Transverse colon (tissue), 4 donors: ENCODE measurements around the gene SCRN2. TPM values are rescaled to one million over a fixed set of nuclear protein-coding genes. Genes with fewer than 3 reads are reported as not detected.

Experiments used
- DNase-seq: peaks from one replicate; pipeline ENCODE4 v3.0.0-alpha.2; 2019
- H3K27ac ChIP-seq, 4 donors: fragments of 200-600 bp; sonication (generic); 2 replicates each; pipeline ENCODE4 v1.5.1; 2016 to 2018; ENCODE audit warnings: inconsistent platforms in 4 of 4
- H3K27me3 ChIP-seq: fragments of 200-600 bp; sonication (generic); 2 replicates; pipeline ENCODE4 v1.5.1; 2017; ENCODE audit warnings: inconsistent platforms
- H3K36me3 ChIP-seq, 4 donors: fragments of 200-600 bp; sonication (generic); 2 replicates each; pipeline ENCODE4 v1.5.1; 2017 to 2019; ENCODE audit warnings: inconsistent platforms in 4 of 4
- H3K4me1 ChIP-seq, 4 donors: fragments of 200-600 bp; sonication (generic); 2 replicates each; pipeline ENCODE4 v1.5.1; 2017 to 2020; ENCODE audit warnings: inconsistent platforms in 4 of 4
- H3K4me3 ChIP-seq, 4 donors: fragments of 200-600 bp; sonication (generic); 1 replicate in 1 of 4; 2 replicates in 3 of 4; pipeline versions ENCODE4 v1.5.1 to v1.6.1; 2017 to 2019; ENCODE audit warnings: inconsistent platforms in 4 of 4
- H3K9me3 ChIP-seq, 2 donors: fragments of 200-600 bp; sonication (generic); 2 replicates each; pipeline ENCODE4 v1.5.1; 2017 to 2019; ENCODE audit warnings: inconsistent platforms in 2 of 2
- CTCF ChIP-seq, 5 experiments: fragments of 200-600 bp in 3 of 5; fragments of 450-650 bp in 2 of 5; sonication (generic) in 3 of 5; IDR thresholded peaks; 1 replicate in 2 of 5; 2 replicates in 3 of 5; pipeline ENCODE4 v1.5.1; 2016 to 2017; ENCODE audit warnings: antibody characterized with exemption in 5 of 5, inconsistent platforms in 3 of 5, mild to moderate bottlenecking in 2 of 5, moderate library complexity in 1 of 5
- EP300 ChIP-seq: sonication (generic); formaldehyde crosslinking; IDR thresholded peaks from one replicate; pipeline ENCODE4 v1.6.1; 2017; ENCODE audit warnings: antibody characterized with exemption, low read depth
- POLR2A ChIP-seq: fragments of 450-650 bp; IDR thresholded peaks from one replicate; pipeline ENCODE4 v1.6.1; 2016; ENCODE audit warnings: antibody characterized with exemption, mild to moderate bottlenecking, moderate library complexity
- POLR2AphosphoS5 ChIP-seq, 3 donors: sonication (generic); formaldehyde crosslinking; IDR thresholded peaks; one replicate each; pipeline ENCODE4 v1.6.1; 2016; ENCODE audit warnings: antibody characterized with exemption in 3 of 3
- WGBS, 2 donors: methylation state at CpG; one replicate each; pipeline ENCODE4 v1.1.5; 2018; ENCODE audit warnings: low coverage in 1 of 2; 5-methylcytosine and 5-hydroxymethylcytosine counted together
- in situ Hi-C, 4 donors: fragments of 200-750 bp; cut with MboI; loops; one replicate each; pipeline versions ENCODE4 v1.15.0 to v1.15.1; 2017; ENCODE audit warnings: low sequenced_read_pairs in 3 of 4, low pct_ligation_motif_present in 1 of 4, low pct_unique_long_range_greater_than_20kb in 1 of 4
- intact Hi-C: fragments of 100-400 bp; cut with DNase I; formaldehyde crosslinking; loops from one replicate; pipeline ENCODE4 v1.15.1; 2023; ENCODE audit warnings: low total_unique reads
- total RNA-seq, 4 donors: library from RNA; depleted of rRNA; stranded (reverse); fragments of >200 nt; gene quantifications; one replicate each; pipeline ENCODE4 v1.1.0, GENCODE V29; 2016

The SCRN2 gene
- total RNA-seq, 4 donors from 2014 or later: 37.8 to 164 (median 89.7) TPM

- in situ Hi-C loops (loop anchor here in 1 of 4 donors (25.0 kb wide), 1 partner anchor 125 kb away; the partner anchor contains the start of genes CDK5RAP3 and PRR15L), intact Hi-C loops (no loop called here)
- H3K9me3 ChIP-seq: no peaks in the 10 kb centered on the region
- 84% methylated on average over 13 of the region's 13 CpGs; no CpG with 5 or more reads in 1 of the 2 donors for WGBS, 2 donors
- H3K4me3 ChIP-seq: no peak overlapping the region
- peaks cover 8 to 26% (median 23%) of the 10 kb centered on the region in 4 donors for H3K4me1 ChIP-seq
- DNase-seq: no peak
- no peak overlapping the region for H3K27ac ChIP-seq
- no peaks in the 10 kb centered on the region for H3K36me3 ChIP-seq
- H3K27me3 ChIP-seq: no peaks in the 10 kb centered on the region
- TF ChIP-seq POLR2A (no peak), EP300 (no peak), CTCF (IDR thresholded peaks at IDR 0.05) (no peak), POLR2AphosphoS5 (IDR thresholded peaks at IDR 0.05) (no peak)
Observed at GRCh38 chr17:47837401-47838039, 3.6 kb downstream of the SCRN2 start.

GRCh38 chr17:47836601-47837000, 4.5 kb downstream of the SCRN2 start:
- no peak overlapping the region for H3K27ac ChIP-seq

GRCh38 chr17:47834756-47835155, 6.3 kb downstream of the SCRN2 start:
- Histone ChIP-seq H3K36me3 (no peaks in the 10 kb centered on the region), H3K27ac (no peak overlapping the region), H3K9me3 (no peaks in the 10 kb centered on the region), H3K4me1 (peaks cover 16 to 23% (median 19%) of the 10 kb centered on the region in 4 donors), H3K27me3 (no peaks in the 10 kb centered on the region), H3K4me3 (no peak overlapping the region)
- TF ChIP-seq CTCF (IDR thresholded peaks at IDR 0.05) (no peak), EP300 (no peak), POLR2AphosphoS5 (IDR thresholded peaks at IDR 0.05) (no peak), POLR2A (no peak)
- DNase-seq: no peak
- in situ Hi-C loops: loop anchor here in 1 of 4 donors (25.0 kb wide), 1 partner anchor 128 kb away; the partner anchor contains the start of genes CDK5RAP3 and PRR15L
- intact Hi-C loops: no loop called here
- 62% methylated on average over 5 of the region's 5 CpGs for WGBS, 2 donors

More at GRCh38 chr17:47836601-47837000, 4.5 kb downstream of the SCRN2 start:
- Histone ChIP-seq H3K27me3 (no peaks in the 10 kb centered on the region), H3K4me3 (no peak overlapping the region), H3K9me3 (no peaks in the 10 kb centered on the region), H3K36me3 (no peaks in the 10 kb centered on the region), H3K4me1 (peaks cover 12 to 23% (median 20%) of the 10 kb centered on the region in 4 donors)
- intact Hi-C loops (no loop called here), in situ Hi-C loops (loop anchor here in 1 of 4 donors (25.0 kb wide), 1 partner anchor 126 kb away; the partner anchor contains the start of genes CDK5RAP3 and PRR15L)
- TF ChIP-seq EP300: no peak
- no peak for TF ChIP-seq CTCF (IDR thresholded peaks at IDR 0.05)
- no peak for TF ChIP-seq POLR2AphosphoS5 (IDR thresholded peaks at IDR 0.05)
- TF ChIP-seq POLR2A: no peak
- 81% methylated on average over 6 of the region's 6 CpGs; no CpG with 5 or more reads in 1 of the 2 donors for WGBS, 2 donors
- DNase-seq: no peak

GRCh38 chr17:47831934-47832327, 9.1 kb downstream of the SCRN2 start:
- peaks cover 0 to 14% (median 3%) of the 10 kb centered on the region in 4 donors for H3K36me3 ChIP-seq
- DNase-seq: peak; percentile 8
- H3K27ac ChIP-seq: peak overlapping the region; percentile 85 to 90 (median 88)
- WGBS, 2 donors: 0 to 21% methylated on average over 2 to 7 of the region's 7 CpGs
- no peaks in the 10 kb centered on the region for H3K27me3 ChIP-seq
- no peaks in the 10 kb centered on the region for H3K9me3 ChIP-seq
- peaks cover 17 to 24% (median 19%) of the 10 kb centered on the region in 4 donors for H3K4me1 ChIP-seq
- peak overlapping the region in 3 of 4 donors; percentile 65 to 92 (median 84) for H3K4me3 ChIP-seq
- in situ Hi-C loops (loop anchor here in 1 of 4 donors (25.0 kb wide), 1 partner anchor 130 kb away; the partner anchor contains the start of genes CDK5RAP3 and PRR15L), intact Hi-C loops (no loop called here)
- TF ChIP-seq POLR2A: no peak
- no peak for TF ChIP-seq EP300
- TF ChIP-seq POLR2AphosphoS5 (IDR thresholded peaks at IDR 0.05): no peak
- no peak for TF ChIP-seq CTCF (IDR thresholded peaks at IDR 0.05)
